ENCODE results near the gene C13orf46.

The C13orf46 gene

DNA sequence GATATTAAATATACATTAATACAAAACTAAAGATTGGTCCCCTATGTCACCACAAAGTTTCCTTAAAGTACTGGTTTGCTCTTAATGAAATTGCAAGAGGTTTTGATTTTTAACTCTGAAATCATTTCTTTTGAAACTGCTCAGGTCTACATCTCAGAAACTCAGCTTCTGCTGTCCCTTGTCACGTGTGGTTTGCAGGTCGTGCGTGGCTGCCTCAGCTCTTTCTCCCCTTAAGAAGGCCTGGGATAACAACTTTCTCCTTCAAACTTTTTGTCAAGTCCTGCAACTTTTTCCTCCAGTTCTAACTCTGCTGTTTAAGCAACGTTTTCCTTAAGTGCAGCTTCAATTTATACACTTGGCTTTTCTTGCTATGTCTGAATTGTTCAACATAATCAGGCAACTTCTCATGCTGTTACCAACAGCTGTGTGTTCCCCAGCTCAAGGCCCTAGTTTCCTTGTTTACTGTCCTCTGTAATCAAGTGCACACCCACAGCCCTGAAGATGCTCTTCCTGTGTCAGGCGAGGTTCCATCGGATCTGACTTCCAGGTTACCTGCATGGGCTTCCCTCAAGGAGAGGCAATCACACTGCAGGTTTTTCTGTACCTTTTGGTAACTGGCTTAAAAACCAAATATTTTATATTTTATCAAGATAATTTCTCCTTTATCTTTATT is 13.5 kb downstream of the C13orf46 start:
- TF ChIP-seq SPI1 (IDR thresholded peaks at IDR 0.05; ENCODE audit: low read depth, low read length) (no peak), POLR2A (IDR thresholded peaks at IDR 0.05; ENCODE audit: low read depth, low read length) (no peak), POU2F2 (IDR thresholded peaks at IDR 0.05; ENCODE audit: low read depth, low read length) (no peak), TAF1 (IDR thresholded peaks at IDR 0.05; ENCODE audit: low read depth, low read length) (no peak), POLR2AphosphoS5 (IDR thresholded peaks at IDR 0.05; ENCODE audit: low read depth, low read length) (no peak), PAX5 (IDR thresholded peaks at IDR 0.05; ENCODE audit: insufficient read depth, low read length, severe bottlenecking) (no peak)
- DNase-seq (ENCODE audit: insufficient read length, low spot score) (no peak), FAIRE-seq (no peak)

DNA sequence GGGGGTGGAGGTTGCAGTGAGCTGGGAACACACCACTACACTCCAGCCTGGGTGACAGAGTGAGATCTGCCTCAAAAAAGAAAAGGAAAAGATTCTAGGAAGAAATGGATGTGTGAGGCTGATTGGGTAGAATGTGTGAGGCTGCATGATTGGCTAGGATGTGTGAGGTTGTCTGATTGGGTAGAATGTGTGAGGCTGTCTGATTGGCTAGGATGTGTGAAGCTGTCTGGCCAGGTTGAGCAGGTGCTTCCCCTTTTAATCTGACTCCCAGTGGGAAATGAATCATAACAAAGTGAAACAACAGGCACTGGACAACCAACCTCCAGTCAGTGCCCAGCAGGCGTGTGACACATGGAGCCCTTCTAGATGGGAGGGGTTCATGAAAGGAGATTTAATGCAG is 14.7 kb downstream of the C13orf46 start:
- DNase-seq (ENCODE audit: insufficient read length, low spot score) (no peak), FAIRE-seq (no peak)
- TF ChIP-seq SPI1 (IDR thresholded peaks at IDR 0.05; ENCODE audit: low read depth, low read length): no peak
- TF ChIP-seq TAF1 (IDR thresholded peaks at IDR 0.05; ENCODE audit: low read depth, low read length): no peak
- no peak for TF ChIP-seq POLR2A (IDR thresholded peaks at IDR 0.05; ENCODE audit: low read depth, low read length)
- no peak for TF ChIP-seq POLR2AphosphoS5 (IDR thresholded peaks at IDR 0.05; ENCODE audit: low read depth, low read length)

DNA sequence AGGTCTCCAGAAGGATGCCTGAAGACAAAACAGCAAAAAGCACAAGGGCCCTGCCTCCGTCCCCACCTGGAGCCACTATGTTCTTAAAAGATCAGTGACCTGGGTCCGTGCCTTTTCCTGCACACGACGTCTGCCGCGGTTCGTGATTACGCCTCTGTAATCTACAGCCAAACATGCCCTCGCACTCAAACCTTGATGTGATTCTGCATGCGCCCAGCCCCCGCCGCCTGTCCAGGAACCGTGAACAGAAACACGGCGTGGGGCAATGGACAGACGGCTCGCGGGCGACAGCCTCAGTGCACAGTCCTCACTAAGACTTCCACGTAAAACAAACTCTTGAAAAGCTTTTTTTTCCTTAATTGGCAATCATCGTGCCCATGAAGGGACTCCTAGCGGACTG is 15.5 kb downstream of the C13orf46 start:
- TF ChIP-seq POU2F2 (IDR thresholded peaks at IDR 0.05; ENCODE audit: low read depth, low read length): no peak
- no peak for TF ChIP-seq PAX5 (IDR thresholded peaks at IDR 0.05; ENCODE audit: insufficient read depth, low read length, severe bottlenecking)
- TF ChIP-seq SPI1 (IDR thresholded peaks at IDR 0.05; ENCODE audit: low read depth, low read length): no peak
- no peak for TF ChIP-seq POLR2A (IDR thresholded peaks at IDR 0.05; ENCODE audit: low read depth, low read length)
- TF ChIP-seq TAF1 (IDR thresholded peaks at IDR 0.05; ENCODE audit: low read depth, low read length): no peak
- no peak for TF ChIP-seq POLR2AphosphoS5 (IDR thresholded peaks at IDR 0.05; ENCODE audit: low read depth, low read length)
- DNase-seq (ENCODE audit: insufficient read length, low spot score): no peak
- no peak for FAIRE-seq

DNA sequence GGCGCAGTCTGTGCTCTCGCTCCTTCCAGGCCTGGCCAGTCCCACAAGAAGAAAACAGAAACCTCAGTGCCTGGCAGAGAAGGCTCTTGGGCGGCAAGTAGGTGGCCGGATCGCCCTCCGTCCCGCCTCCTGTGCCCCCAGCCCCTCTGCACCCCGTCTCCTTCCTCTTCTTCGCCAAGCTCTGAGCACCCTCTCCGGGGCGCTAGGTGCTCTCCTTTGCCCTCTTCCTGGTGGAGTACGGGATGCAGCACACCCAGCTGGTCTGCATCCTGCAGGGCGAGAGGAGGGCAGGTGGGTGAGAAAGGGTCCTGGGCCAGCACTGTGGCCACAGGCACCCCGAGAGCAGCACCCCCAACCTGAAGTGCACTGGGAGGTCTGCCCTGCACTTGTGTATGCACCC is 17.3 kb downstream of the C13orf46 start:
- no peak for DNase-seq (ENCODE audit: insufficient read length, low spot score)
- no peak for TF ChIP-seq TAF1 (IDR thresholded peaks at IDR 0.05; ENCODE audit: low read depth, low read length)
- TF ChIP-seq SPI1 (IDR thresholded peaks at IDR 0.05; ENCODE audit: low read depth, low read length): no peak
- TF ChIP-seq POLR2AphosphoS5 (IDR thresholded peaks at IDR 0.05; ENCODE audit: low read depth, low read length): no peak
- TF ChIP-seq PAX5 (IDR thresholded peaks at IDR 0.05; ENCODE audit: insufficient read depth, low read length, severe bottlenecking): no peak
- no peak for TF ChIP-seq POLR2A (IDR thresholded peaks at IDR 0.05; ENCODE audit: low read depth, low read length)
- TF ChIP-seq POU2F2 (IDR thresholded peaks at IDR 0.05; ENCODE audit: low read depth, low read length): no peak
- no peak for FAIRE-seq

DNA sequence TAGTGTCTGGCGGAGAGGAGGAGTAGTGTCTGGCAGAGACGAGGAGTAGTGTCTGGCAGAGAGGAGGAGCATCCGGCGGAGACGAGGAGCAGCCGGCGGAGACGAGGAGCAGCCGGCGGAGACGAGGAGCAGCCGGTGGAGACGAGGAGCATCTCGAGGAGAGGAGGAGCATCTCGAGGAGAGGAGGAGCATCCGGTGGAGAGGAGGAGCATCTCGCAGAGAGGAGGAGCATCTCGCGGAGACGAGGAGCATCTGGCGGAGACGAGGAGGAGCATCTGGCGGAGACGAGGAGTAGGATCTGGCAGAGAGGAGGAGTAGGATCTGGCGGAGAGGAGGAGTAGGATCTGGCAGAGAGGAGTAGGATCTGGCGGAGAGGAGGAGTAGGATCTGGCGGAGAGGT is 18.2 kb downstream of the C13orf46 start:
- DNase-seq (ENCODE audit: insufficient read length, low spot score) (no peak), FAIRE-seq (no peak)
- TF ChIP-seq TAF1 (IDR thresholded peaks at IDR 0.05; ENCODE audit: low read depth, low read length) (no peak), POLR2A (IDR thresholded peaks at IDR 0.05; ENCODE audit: low read depth, low read length) (no peak), PAX5 (IDR thresholded peaks at IDR 0.05; ENCODE audit: insufficient read depth, low read length, severe bottlenecking) (no peak), POU2F2 (IDR thresholded peaks at IDR 0.05; ENCODE audit: low read depth, low read length) (no peak), POLR2AphosphoS5 (IDR thresholded peaks at IDR 0.05; ENCODE audit: low read depth, low read length) (no peak), SPI1 (IDR thresholded peaks at IDR 0.05; ENCODE audit: low read depth, low read length) (no peak)

DNA sequence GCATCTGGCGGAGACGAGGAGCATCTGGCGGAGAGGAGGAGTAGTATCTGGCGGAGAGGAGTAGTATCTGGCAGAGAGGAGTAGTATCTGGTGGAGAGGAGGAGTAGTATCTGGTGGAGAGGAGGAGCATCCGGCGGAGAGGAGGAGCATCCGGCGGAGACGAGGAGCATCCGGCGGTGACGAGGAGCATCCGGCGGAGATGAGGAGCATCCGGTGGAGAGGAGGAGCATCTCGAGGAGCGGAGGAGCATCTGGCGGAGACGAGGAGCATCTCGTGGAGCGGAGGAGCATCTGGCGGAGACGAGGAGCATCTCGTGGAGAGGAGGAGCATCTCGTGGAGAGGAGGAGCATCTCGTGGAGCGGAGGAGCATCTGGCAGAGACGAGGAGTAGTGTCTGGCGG is 18.6 kb downstream of the C13orf46 start:
- DNase-seq (ENCODE audit: insufficient read length, low spot score) (no peak), FAIRE-seq (no peak)
- TF ChIP-seq SPI1 (IDR thresholded peaks at IDR 0.05; ENCODE audit: low read depth, low read length) (no peak), PAX5 (IDR thresholded peaks at IDR 0.05; ENCODE audit: insufficient read depth, low read length, severe bottlenecking) (no peak), POU2F2 (IDR thresholded peaks at IDR 0.05; ENCODE audit: low read depth, low read length) (no peak), TAF1 (IDR thresholded peaks at IDR 0.05; ENCODE audit: low read depth, low read length) (no peak), POLR2AphosphoS5 (IDR thresholded peaks at IDR 0.05; ENCODE audit: low read depth, low read length) (no peak), POLR2A (IDR thresholded peaks at IDR 0.05; ENCODE audit: low read depth, low read length) (no peak)

DNA sequence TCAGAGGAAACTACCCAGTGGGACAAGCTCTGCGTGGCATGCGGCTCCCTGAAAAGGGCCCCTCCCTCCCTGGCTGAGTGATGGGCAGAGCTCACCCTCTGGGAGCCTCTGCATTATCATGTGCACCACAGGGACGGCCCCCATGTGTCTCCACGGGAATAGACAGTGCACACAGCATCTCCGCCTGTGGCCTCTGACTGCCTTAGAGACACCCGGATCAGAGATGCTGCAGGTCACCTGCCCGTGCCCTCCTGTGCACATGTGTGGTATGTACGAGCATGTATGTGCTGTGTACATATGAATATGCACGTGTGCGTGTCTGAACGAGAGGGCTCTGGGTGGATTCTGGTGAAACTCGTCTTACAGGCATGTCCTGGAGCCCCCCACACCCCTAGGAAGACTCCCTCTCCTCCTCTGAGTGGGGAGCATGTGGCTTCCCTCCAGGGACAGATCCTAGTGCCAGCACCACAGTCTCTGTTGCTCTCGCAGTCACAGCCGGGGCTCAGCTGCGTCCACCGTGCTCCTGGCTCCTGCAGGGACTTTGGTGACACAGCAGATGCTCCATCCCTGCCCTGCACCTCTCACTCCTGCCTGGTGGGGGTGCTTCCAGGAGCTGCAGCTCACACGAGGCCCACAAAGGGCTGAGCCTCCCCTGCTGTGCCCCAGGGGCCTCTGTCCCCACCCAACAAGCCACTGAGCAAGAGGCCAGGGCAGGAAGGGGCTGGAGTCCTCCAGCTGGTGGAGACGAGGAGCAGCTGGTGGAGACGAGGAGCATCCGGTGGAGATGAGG is 19.6 kb downstream of the C13orf46 start:
- TF ChIP-seq TAF1 (IDR thresholded peaks at IDR 0.05; ENCODE audit: low read depth, low read length) (no peak), POU2F2 (IDR thresholded peaks at IDR 0.05; ENCODE audit: low read depth, low read length) (no peak), SPI1 (IDR thresholded peaks at IDR 0.05; ENCODE audit: low read depth, low read length) (no peak), PAX5 (IDR thresholded peaks at IDR 0.05; ENCODE audit: insufficient read depth, low read length, severe bottlenecking) (no peak), POLR2A (IDR thresholded peaks at IDR 0.05; ENCODE audit: low read depth, low read length) (no peak), POLR2AphosphoS5 (IDR thresholded peaks at IDR 0.05; ENCODE audit: low read depth, low read length) (no peak)
- FAIRE-seq: no peak

DNA sequence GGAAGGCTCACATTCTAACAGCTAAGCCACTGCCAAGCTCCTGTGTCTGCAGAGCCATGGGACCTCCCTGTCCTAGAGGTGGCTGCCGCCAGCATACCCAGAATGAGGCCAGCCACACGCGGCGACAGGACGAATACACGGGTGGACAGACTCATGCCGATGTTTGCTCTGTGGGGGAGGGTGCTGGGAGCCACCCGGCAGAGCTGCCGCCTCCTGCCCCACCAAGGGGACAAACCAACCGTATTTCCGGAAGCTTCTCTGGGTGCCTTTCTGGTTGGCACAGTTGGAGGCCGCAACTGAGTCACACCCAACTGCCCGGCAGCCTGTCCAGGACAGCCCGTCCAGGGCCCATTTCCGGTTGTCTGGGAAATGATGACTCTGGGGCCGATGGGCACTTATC is 20.3 kb downstream of the C13orf46 start:
- TF ChIP-seq SPI1 (IDR thresholded peaks at IDR 0.05; ENCODE audit: low read depth, low read length): no peak
- no peak for TF ChIP-seq POLR2AphosphoS5 (IDR thresholded peaks at IDR 0.05; ENCODE audit: low read depth, low read length)
- DNase-seq (ENCODE audit: insufficient read length, low spot score): no peak
- no peak for FAIRE-seq

More for the DNA sequence above, 19.6 kb downstream of the C13orf46 start:
- no peak for DNase-seq (ENCODE audit: insufficient read length, low spot score)

DNA sequence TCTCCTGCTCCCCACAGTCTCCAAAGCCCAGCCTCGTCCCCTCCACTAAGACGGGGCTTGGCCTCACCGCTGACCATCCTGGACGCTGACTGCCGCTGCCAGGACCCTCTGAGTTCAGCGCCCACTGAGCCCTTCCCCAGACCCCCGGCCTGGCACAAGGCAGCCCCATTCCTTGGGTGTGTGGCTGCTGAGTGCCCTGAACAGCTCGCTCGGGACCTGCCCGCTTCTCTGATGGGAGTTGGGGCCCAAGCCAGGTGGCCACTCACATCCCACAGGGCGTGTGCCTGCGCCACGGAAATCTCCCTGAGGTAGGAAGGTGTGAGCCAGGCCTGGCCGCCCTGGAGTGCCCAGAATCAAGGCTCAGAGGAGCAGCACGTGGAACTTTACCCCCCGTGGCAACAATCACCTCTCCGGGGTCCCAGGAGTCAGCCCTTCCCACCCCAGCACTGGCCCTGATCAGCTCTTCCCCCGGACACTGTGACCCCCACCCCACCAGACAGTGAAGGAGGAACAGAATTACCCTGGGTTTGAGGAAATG is 20.8 kb downstream of the C13orf46 start:
- DNase-seq (ENCODE audit: insufficient read length, low spot score) (no peak), FAIRE-seq (no peak)
- no peak for TF ChIP-seq POU2F2 (IDR thresholded peaks at IDR 0.05; ENCODE audit: low read depth, low read length)
- no peak for TF ChIP-seq TAF1 (IDR thresholded peaks at IDR 0.05; ENCODE audit: low read depth, low read length)
- TF ChIP-seq POLR2A (IDR thresholded peaks at IDR 0.05; ENCODE audit: low read depth, low read length): no peak
- no peak for TF ChIP-seq SPI1 (IDR thresholded peaks at IDR 0.05; ENCODE audit: low read depth, low read length)

Data from GM12891 (cell line).